Globus pallidus (tissue), 1 donor: ENCODE results near the gene PPT1.
"Not testable (repeated sequence)": the region's sequence is repeated elsewhere in the genome, so short reads cannot be mapped to it uniquely, and the experiment has no call there.

Source experiments
- DNase-seq: peaks from one replicate; pipeline ENCODE4 v3.0.0-alpha.2; 2015; ENCODE audit warnings: low spot score

PPT1 gene

DNA sequence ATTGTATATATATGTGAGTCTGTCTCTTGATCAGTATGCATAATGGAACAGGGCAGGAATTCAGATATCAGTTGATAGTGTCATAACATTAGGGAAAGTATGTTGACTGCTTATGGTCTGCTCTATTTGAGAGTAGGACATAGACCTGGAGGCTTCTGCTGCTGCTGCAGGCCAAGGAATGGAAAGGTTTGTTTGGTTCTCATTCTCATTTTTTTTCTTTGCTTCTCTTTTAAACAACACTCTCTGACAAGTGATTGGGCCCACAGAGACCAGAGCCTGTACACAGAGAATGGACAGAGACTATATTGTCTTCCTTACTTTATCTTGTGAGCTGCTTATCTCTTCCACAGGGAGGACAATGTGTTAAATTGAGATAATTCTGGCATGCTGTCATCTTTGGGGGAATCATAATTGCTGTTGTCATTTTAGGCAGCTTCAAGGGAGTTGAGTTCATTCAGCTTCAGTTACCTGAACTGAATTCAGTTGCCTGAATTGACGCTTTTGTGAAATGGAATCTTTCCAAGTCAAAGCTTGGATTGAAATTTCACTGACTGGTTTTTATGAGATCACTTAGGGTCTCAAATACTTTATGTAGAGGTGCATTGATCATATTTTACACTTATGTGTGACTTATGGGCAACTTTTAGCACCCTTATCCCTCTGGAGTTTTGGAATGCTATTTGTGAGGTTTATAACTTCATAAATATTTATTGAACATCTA lies 39.6 kb downstream of the PPT1 start:
- DNase-seq = peak; percentile 60

GRCh38 chr1:40056519-40057309 lies 40.3 kb downstream of the PPT1 start:
- DNase-seq = no peak

- no peak for DNase-seq
These were observed 43.7 kb downstream of the PPT1 start for GRCh38 chr1:40053138-40053887.

- DNase-seq = no peak
These were observed 46.2 kb downstream of the PPT1 start for GRCh38 chr1:40050863-40051262.

- DNase-seq = no peak
These were observed 47.3 kb downstream of the PPT1 start for GRCh38 chr1:40049725-40050124.

GRCh38 chr1:40047769-40048168 lies 49.3 kb downstream of the PPT1 start:
- DNase-seq = no peak

- no peak for DNase-seq
These were observed 49.8 kb downstream of the PPT1 start for GRCh38 chr1:40047276-40047675.

- no peak for DNase-seq
These were observed 51.3 kb downstream of the PPT1 start for GRCh38 chr1:40045766-40046165.

- DNase-seq = no peak
These were observed 51.9 kb downstream of the PPT1 start for GRCh38 chr1:40045182-40045581.

DNA sequence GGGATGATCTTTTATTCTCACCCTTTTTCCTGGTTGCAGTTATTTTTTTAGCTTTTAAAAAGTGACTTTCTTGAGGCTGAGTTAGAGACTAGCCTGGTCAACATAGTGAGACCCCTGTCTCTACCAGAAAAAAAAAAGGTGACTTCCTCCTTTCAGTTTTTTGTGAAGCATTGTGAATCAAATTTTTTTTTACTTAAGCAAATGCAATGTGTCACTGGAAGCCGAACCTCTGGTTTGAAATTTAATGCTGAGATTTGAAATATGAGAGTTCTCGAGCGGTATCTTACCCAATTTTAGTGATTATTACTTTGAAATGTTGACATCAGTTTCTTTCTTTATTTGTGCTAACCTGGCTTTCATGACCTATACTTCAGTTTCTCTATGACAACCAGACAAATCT lies 52.9 kb downstream of the PPT1 start:
- DNase-seq = no peak

DNA sequence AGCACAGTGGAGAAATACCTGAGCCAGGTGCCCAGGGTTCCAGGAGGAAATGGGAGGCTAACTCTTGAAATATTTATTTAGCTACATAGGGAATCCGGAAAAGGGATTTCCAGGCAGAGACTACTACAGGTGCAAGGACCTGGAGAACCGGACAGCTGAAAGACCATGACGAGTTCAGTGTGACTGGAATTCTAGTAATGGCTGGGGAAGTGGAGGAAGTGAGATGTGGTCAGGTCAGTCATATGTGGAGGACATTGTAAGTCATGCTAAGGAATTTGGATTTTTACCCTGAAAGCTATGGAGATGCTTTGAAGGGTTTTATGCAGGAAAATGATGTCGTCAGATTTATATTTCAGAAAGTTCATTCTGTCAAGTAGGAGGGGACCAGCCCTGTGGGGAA lies 54.7 kb downstream of the PPT1 start:
- DNase-seq = no peak

DNA sequence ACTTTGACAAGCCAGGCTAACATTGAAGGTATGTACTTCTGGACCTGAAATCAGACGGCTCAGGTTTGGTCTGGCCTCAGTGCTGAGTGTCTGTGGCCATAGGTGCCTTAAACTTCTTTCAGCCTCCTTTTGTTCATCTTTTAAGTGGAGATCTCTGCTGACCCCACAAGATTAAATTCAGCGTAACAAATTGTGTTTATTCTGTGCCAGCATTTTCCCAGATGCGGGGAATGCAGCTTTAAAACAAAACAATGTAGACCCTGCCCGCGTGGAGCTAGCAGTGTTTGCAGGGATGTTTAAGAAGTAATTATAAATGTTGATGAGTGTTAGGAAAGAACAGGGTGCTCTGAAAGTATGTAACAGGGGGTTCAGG lies 55.6 kb downstream of the PPT1 start:
- DNase-seq = no peak

DNA sequence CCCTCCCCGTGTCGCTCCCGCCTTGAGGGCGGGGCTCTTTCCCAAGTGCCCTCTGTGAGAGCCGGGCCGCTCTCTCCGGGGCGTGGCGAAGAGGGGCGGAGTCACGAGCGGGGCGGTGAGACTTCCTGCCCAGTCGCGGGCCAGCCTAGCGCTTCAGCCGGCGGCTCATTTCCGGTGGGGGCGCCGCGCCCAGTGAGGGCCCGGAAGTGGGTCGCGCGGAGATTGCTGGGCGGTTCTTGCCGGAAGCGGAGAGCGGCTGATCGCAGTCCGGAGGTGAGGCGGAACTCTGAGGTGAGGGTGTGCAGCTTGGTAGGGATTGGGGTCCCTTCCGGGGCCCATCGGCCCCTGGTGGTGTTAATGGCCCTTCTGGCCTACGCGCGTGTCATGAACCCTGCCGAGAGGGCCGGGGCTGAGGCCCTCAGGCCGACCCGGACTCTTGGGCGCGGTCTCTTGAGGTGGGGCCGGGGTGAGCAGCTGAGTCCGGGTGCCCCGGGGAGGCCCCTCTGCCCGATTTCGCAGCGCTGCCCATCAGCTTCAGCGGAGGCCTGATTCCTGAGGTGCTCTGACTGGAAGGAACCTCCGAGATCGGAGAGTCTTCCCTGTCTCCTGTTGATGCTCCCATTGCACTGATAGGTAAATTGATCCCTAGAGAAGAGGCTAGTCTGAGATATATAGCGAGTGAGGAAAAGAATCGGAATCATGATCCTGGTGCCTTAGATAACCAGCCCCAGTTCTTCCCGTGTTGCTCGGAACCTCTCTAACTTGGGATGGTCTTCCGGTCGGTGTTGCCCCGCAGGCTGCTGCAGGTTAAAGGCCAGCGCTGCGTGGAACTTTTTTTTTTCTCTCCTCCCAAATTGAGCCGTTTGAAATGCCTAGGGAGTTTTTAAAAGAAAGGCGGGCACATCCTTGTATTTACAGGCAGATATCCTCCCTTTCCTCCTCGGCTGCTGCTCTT lies 56.3 kb downstream of the PPT1 start, which contains the start of gene CAP1:
CAP1 (plus strand) TSS at position 219 of the 955 bp plus-strand sequence. CDS start 18,618 bp downstream, outside the sequence.
- DNase-seq = peak; percentile 99

GRCh38 chr1:40039757-40040510 lies 57.1 kb downstream of the PPT1 start:
- DNase-seq = peak; percentile 61

GRCh38 chr1:40039245-40039756 lies 57.8 kb downstream of the PPT1 start:
- DNase-seq = no peak

GRCh38 chr1:40038697-40039096 lies 58.4 kb downstream of the PPT1 start:
- DNase-seq = no peak

DNA sequence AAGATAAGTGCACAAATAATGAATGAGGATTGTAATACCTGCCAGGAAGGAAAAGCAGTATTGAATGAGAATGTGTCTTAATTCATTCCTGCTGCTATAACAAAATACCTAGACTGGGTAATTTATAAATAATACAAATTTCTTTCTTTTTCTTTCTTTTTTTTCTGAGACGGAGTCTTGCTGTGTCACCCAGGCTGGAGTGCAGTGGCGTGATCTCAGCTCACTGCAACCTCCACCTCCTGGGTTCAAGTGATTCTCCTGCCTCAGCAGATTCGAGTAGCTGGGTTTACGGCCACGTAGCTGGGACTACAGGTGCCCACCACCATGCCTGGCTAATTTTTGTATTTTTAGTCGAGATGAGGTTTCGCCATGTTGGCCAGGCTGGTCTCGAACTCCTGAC lies 59.8 kb downstream of the PPT1 start:
- not testable (repeated sequence) for DNase-seq

DNA sequence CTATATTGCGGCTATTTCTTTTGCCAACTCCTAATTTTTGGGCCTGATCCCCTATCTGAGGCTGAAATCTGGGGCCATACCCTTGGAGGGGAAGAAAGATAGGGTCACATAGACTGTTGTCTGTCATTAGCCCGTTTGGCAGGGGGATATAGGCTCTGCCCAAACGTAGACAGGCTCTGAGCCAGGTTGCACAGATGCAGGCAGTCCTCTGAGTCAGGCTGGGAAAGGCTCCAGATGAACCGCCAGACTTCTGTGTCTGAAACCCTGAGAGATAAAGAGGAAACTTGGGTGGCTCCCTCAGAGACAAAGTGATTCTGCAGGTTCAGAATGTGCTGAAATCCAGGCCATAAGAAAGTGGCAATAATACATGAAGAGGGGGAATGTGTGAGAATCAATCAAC lies 60.5 kb downstream of the PPT1 start:
- DNase-seq = no peak

DNA sequence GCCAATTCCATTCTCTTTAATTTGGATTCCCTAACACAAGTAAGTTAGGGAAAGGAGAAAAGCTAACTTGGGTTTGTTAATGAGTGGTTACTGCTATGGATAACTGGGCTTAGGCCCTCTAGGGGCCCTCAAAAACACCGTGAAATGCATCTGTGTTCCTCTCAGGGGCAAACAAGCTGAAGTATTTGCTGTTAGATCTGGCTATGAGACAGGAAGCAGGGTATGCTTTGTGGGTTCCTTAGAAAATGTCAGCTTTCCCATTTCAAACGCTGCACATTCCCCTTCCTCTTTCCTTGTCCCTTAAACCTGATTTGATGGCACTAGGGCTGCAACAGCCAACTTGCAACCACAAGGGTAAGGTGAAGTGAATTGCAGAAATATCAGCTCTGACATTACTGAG lies 62.2 kb downstream of the PPT1 start:
- no peak for DNase-seq

DNA sequence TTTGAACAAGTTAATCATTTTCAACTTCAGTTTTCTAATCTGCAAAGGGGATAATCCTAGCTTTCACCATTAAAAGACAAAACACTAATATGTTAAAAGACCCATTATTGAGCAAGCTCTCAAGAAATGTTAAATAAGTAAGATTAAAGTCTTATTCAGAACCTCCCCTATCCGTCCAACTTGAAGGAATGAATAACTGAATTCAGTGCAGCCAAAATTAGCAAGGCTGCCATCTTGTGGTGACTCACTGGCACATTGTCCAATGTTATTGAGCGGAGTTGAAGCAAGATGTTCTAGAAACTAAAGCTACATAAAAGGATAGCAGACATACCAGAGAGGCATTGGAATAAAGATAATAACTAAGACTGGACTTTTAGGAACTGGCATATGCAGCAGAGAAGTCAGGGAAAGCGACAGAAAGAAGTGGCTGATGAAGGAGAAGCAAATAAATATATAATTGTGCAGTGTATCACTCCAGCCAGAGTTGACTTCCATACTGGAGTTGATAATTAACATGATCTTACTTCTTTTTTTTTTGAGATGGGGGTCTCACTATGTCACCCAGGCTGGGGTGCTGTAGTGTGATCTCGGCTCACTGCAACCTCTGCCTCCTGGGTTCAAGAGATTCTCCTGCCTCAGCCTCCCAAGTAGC lies 64.7 kb downstream of the PPT1 start:
- DNase-seq = peak; percentile 42
